ENCODE data around the gene ENTREP1. TPM values are rescaled to one million over a fixed set of nuclear protein-coding genes. Genes with fewer than 3 reads are reported as not detected.

Gene ENTREP1
- total and polyA plus RNA-seq, 2 of the 4 experiments (the other 2 are of a cell fraction), result not detected

- H3K79me1 ChIP-seq (ENCODE audit: low read depth in 1 of 2, low read length in 2 of 2), result no peaks in the 10 kb centered on the region
- no peaks in the 10 kb centered on the region for H3K36me3 ChIP-seq (ENCODE audit: control insufficient read depth, insufficient read depth, low read length)
- ATAC-seq (ENCODE audit: low read depth) (no peak), DNase-seq (no peak)
- H2AFZ ChIP-seq (replicated peaks; ENCODE audit: low read length, poor library complexity), result no peak overlapping the region
- H2BK5ac ChIP-seq (ENCODE audit: low read depth, low read length, poor library complexity, severe bottlenecking), result no peak overlapping the region
- CTCF ChIA-PET, result no interaction called here
- dilution Hi-C loops (cut with HindIII; ENCODE audit: low sequenced_read_pairs, unreplicated experiment), result no loop called here
- no peak overlapping the region for H3K4me2 ChIP-seq (ENCODE audit: low read depth, low read length)
- no peak overlapping the region for H2AK5ac ChIP-seq (ENCODE audit: low read depth, low read length)
- peaks cover 9% of the 10 kb centered on the region for H3K27me3 ChIP-seq (ENCODE audit: control insufficient read depth, insufficient read depth, low read length)
- in situ Hi-C loops (cut with MboI; ENCODE audit: low sequenced_read_pairs), result loop anchor here (25.0 kb wide), 1 partner anchor 95 kb away; no protein-coding TSS in a partner anchor
- no peak overlapping the region for H4K5ac ChIP-seq (ENCODE audit: low read depth, low read length)
- WGBS, 2 experiments (ENCODE audit: extremely low coverage in 2 of 2, insufficient read length in 1 of 2), result no CpG with 5 or more reads among the region's 3 CpGs
- H3K9me3 ChIP-seq (ENCODE audit: control insufficient read depth, insufficient read depth, low read length), result no peaks in the 10 kb centered on the region
- POLR2A ChIA-PET (ENCODE audit: unreplicated experiment), result no interaction called here
- H2AK9ac ChIP-seq (replicated peaks; ENCODE audit: low read depth, low read length, poor library complexity), result no peak overlapping the region
- no peak overlapping the region for H3K27ac ChIP-seq (ENCODE audit: insufficient read depth, low read length)
- no peak overlapping the region for H3K4ac ChIP-seq (ENCODE audit: low read depth, low read length)
- H3K4me1 ChIP-seq (ENCODE audit: control insufficient read depth, insufficient read depth, low read length), result no peaks in the 10 kb centered on the region
- intact Hi-C loops (cut with micrococcal nuclease), result no loop called here
- H3K9me1 ChIP-seq (ENCODE audit: insufficient read depth, low read length), result no peaks in the 10 kb centered on the region
- H2BK15ac ChIP-seq (ENCODE audit: low read depth, low read length), result no peak overlapping the region
- H3K4me3 ChIP-seq (ENCODE audit: insufficient read depth, low read depth, low read length), result no peak overlapping the region
- TF ChIP-seq MAZ (IDR thresholded peaks at IDR 0.05; ENCODE audit: borderline replicate concordance, low read depth, low read length) (no peak), POLR2A (IDR thresholded peaks at IDR 0.05; ENCODE audit: low read depth, low read length) (no peak), NFE2L2 (IDR thresholded peaks at IDR 0.05; ENCODE audit: low read depth, low read length) (no peak), BHLHE40 (IDR thresholded peaks at IDR 0.05; ENCODE audit: low read depth, low read length) (no peak), MAFK (IDR thresholded peaks at IDR 0.05; ENCODE audit: low read depth, low read length) (no peak), FOS (IDR thresholded peaks at IDR 0.05; ENCODE audit: low read depth, low read length) (no peak), CEBPB (IDR thresholded peaks at IDR 0.05; ENCODE audit: low read depth, low read length) (no peak), RCOR1 (IDR thresholded peaks at IDR 0.05; ENCODE audit: insufficient replicate concordance, low read length) (no peak), ELK1 (IDR thresholded peaks at IDR 0.05; ENCODE audit: borderline replicate concordance, low read depth, low read length) (no peak), CHD1 (IDR thresholded peaks at IDR 0.05; ENCODE audit: low read depth, low read length) (no peak), MXI1 (IDR thresholded peaks at IDR 0.05; ENCODE audit: borderline replicate concordance, low read depth, low read length) (no peak)
- TF ChIP-seq, protein P1, sequence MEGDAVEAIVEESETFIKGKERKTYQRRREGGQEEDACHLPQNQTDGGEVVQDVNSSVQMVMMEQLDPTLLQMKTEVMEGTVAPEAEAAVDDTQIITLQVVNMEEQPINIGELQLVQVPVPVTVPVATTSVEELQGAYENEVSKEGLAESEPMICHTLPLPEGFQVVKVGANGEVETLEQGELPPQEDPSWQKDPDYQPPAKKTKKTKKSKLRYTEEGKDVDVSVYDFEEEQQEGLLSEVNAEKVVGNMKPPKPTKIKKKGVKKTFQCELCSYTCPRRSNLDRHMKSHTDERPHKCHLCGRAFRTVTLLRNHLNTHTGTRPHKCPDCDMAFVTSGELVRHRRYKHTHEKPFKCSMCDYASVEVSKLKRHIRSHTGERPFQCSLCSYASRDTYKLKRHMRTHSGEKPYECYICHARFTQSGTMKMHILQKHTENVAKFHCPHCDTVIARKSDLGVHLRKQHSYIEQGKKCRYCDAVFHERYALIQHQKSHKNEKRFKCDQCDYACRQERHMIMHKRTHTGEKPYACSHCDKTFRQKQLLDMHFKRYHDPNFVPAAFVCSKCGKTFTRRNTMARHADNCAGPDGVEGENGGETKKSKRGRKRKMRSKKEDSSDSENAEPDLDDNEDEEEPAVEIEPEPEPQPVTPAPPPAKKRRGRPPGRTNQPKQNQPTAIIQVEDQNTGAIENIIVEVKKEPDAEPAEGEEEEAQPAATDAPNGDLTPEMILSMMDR (conservative IDR thresholded peaks at IDR 0.05; ENCODE audit: low read depth, low read length), result no peak
- H3K18ac ChIP-seq (ENCODE audit: low read depth, low read length), result no peak overlapping the region
- H3K14ac ChIP-seq (replicated peaks; ENCODE audit: low read depth, low read length), result no peak overlapping the region
- no TSS peak for BruUV-seq (replicated peaks)
- H2BK20ac ChIP-seq (ENCODE audit: low read depth, low read length), result no peak overlapping the region
- no peak overlapping the region for H3K9ac ChIP-seq (ENCODE audit: low read depth, low read length)
- no peak overlapping the region for H3K56ac ChIP-seq (ENCODE audit: extremely low read depth, insufficient read depth, low read length)
- no peak overlapping the region for H3K23ac ChIP-seq (ENCODE audit: low read depth, low read length)
- no peaks in the 10 kb centered on the region for H4K20me1 ChIP-seq (ENCODE audit: insufficient read depth, low read length)
- H2BK120ac ChIP-seq (ENCODE audit: low read depth, low read length), result no peak overlapping the region
- no peak overlapping the region for H4K91ac ChIP-seq (ENCODE audit: insufficient read depth, low read depth, low read length)
- no peak overlapping the region for H4K8ac ChIP-seq (ENCODE audit: low read depth in 2 of 2, low read length in 2 of 2)
Measured at GRCh38 chr9:69357030-69357775, 32.2 kb downstream of the ENTREP1 start.

Data from IMR-90 (cell line).